H9 (cell line): ENCODE data around the gene TRIO. TPM values are rescaled to one million over a fixed set of nuclear protein-coding genes. Genes with fewer than 3 reads are reported as not detected.

Experiments
- DNase-seq: peaks from one replicate; pipeline ENCODE4 v3.0.0-alpha.2; 2017
- H2AFZ ChIP-seq: one replicate; pipeline ENCODE4 v1.6.1; 2013; ENCODE audit warnings: mild to moderate bottlenecking, low read length, control low read depth, moderate library complexity
- H2AK5ac ChIP-seq: 2 replicates; pipeline ENCODE4 v1.6.1; 2013; ENCODE audit warnings: low read length, control low read depth, mixed read lengths; ENCODE audit not compliant: insufficient read length
- H2BK120ac ChIP-seq: one replicate; pipeline ENCODE4 v1.6.1; 2013; ENCODE audit warnings: low read depth, mild to moderate bottlenecking, low read length, control low read depth, inconsistent platforms; ENCODE audit not compliant: poor library complexity, severe bottlenecking
- H2BK12ac ChIP-seq: 2 replicates; pipeline ENCODE4 v1.6.1; 2013; ENCODE audit warnings: low read length, control low read depth, mixed read lengths, low read depth; ENCODE audit not compliant: insufficient read length
- H2BK15ac ChIP-seq: 2 replicates; pipeline ENCODE4 v1.6.1; 2013; ENCODE audit warnings: low read depth, low read length, control low read depth
- H2BK20ac ChIP-seq: one replicate; pipeline ENCODE4 v1.6.1; 2013; ENCODE audit warnings: low read depth, mild to moderate bottlenecking, low read length, control low read depth, inconsistent platforms; ENCODE audit not compliant: poor library complexity, severe bottlenecking
- H2BK5ac ChIP-seq: 2 replicates; pipeline ENCODE4 v1.6.1; 2013; ENCODE audit warnings: low read length, control low read depth, mixed read lengths; ENCODE audit not compliant: insufficient read length
- H3K14ac ChIP-seq: 2 replicates; pipeline ENCODE4 v1.6.1; 2013; ENCODE audit warnings: low read length, control low read depth; ENCODE audit not compliant: insufficient read depth
- H3K18ac ChIP-seq: 2 replicates; pipeline ENCODE4 v1.6.1; 2013; ENCODE audit warnings: low read depth, mild to moderate bottlenecking, mixed read lengths, low read length, control low read depth; ENCODE audit not compliant: insufficient read length
- H3K23ac ChIP-seq: 2 replicates; pipeline ENCODE4 v1.6.1; 2013; ENCODE audit warnings: low read length, control low read depth, mixed read lengths, low read depth; ENCODE audit not compliant: insufficient read length
- H3K23me2 ChIP-seq: 2 replicates; pipeline ENCODE4 v1.6.1; 2013; ENCODE audit warnings: low read depth, mild to moderate bottlenecking, mixed read lengths, low read length, control low read depth; ENCODE audit not compliant: insufficient read length, poor library complexity, severe bottlenecking
- H3K27ac ChIP-seq: 2 replicates; pipeline ENCODE4 v1.5.1; 2013; ENCODE audit warnings: low read length, control low read depth, mixed read lengths, low read depth; ENCODE audit not compliant: insufficient read length
- H3K27me3 ChIP-seq: 2 replicates; pipeline ENCODE4 v1.6.1; 2013; ENCODE audit warnings: low read length, control low read depth, inconsistent platforms; ENCODE audit not compliant: insufficient read depth
- H3K4ac ChIP-seq: 2 replicates; pipeline ENCODE4 v1.6.1; 2013; ENCODE audit warnings: low read depth, mild to moderate bottlenecking, control low read depth, inconsistent platforms, low read length, moderate library complexity
- H3K4me1 ChIP-seq: 2 replicates; pipeline ENCODE4 v1.6.1; 2013; ENCODE audit warnings: low read length, control low read depth, inconsistent platforms; ENCODE audit not compliant: insufficient read depth
- H3K4me2 ChIP-seq: 2 replicates; pipeline ENCODE4 v1.6.1; 2013; ENCODE audit warnings: low read length, control low read depth, mixed read lengths; ENCODE audit not compliant: insufficient read length, insufficient read depth
- H3K56ac ChIP-seq: 2 replicates; pipeline ENCODE4 v1.6.1; 2013; ENCODE audit warnings: low read depth, mild to moderate bottlenecking, mixed read lengths, low read length, control low read depth; ENCODE audit not compliant: insufficient read length
- H3K79me1 ChIP-seq: 2 replicates; pipeline ENCODE4 v1.6.1; 2013; ENCODE audit warnings: low read depth, mild to moderate bottlenecking, moderate library complexity, low read length, control low read depth, inconsistent platforms; ENCODE audit not compliant: insufficient read depth, poor library complexity, severe bottlenecking
- H3K79me2 ChIP-seq: 2 replicates; pipeline ENCODE4 v1.6.1; 2013; ENCODE audit warnings: low read length, control low read depth, inconsistent platforms; ENCODE audit not compliant: insufficient read depth
- H3K9ac ChIP-seq: 2 replicates; pipeline ENCODE4 v1.6.1; 2013; ENCODE audit warnings: low read length, control low read depth, mixed read lengths; ENCODE audit not compliant: insufficient read length; ENCODE audit errors: extremely low read depth
- H3K9me3 ChIP-seq: one replicate; pipeline ENCODE4 v1.6.1; 2013; ENCODE audit warnings: low read depth, low read length, inconsistent platforms; ENCODE audit not compliant: control insufficient read depth
- H3T11ph ChIP-seq: one replicate; pipeline ENCODE4 v1.6.1; 2013; ENCODE audit warnings: mild to moderate bottlenecking, low read length, control low read depth, inconsistent platforms
- H4K20me1 ChIP-seq: one replicate; pipeline ENCODE4 v1.6.1; 2013; ENCODE audit not compliant: control insufficient read depth, insufficient read length, insufficient read depth
- H4K5ac ChIP-seq: 2 replicates; pipeline ENCODE4 v1.6.1; 2013; ENCODE audit warnings: low read depth, mild to moderate bottlenecking, mixed read lengths, low read length, control low read depth; ENCODE audit not compliant: insufficient read length
- H4K8ac ChIP-seq: replicated peaks from 2 replicates; pipeline ENCODE4 v1.6.1; 2013; ENCODE audit warnings: low read length, control low read depth, mixed read lengths, low read depth; ENCODE audit not compliant: insufficient read length
- H4K91ac ChIP-seq: 2 replicates; pipeline ENCODE4 v1.6.1; 2013; ENCODE audit warnings: low read depth, mild to moderate bottlenecking, moderate library complexity, mixed read lengths, low read length, control low read depth; ENCODE audit not compliant: insufficient read length
- H3K27ac Mint-ChIP-seq, 3 experiments: 2 replicates in 2 of 3; 3 replicates in 1 of 3; pipeline ENCODE4 v1.8.0; 2020 to 2021; ENCODE audit warnings: mixed read lengths in 3 of 3, mild to moderate bottlenecking in 1 of 3, moderate library complexity in 1 of 3
- H3K27me3 Mint-ChIP-seq: 2 replicates; pipeline ENCODE4 v1.8.0; 2021; ENCODE audit warnings: low read depth, mild to moderate bottlenecking, moderate library complexity, mixed read lengths
- H3K36me3 Mint-ChIP-seq, 3 experiments: 2 replicates in 2 of 3; 3 replicates in 1 of 3; pipeline ENCODE4 v1.8.0; 2020 to 2021; ENCODE audit warnings: low read depth in 3 of 3, mixed read lengths in 3 of 3; ENCODE audit not compliant: insufficient read depth in 1 of 3
- H3K4me1 Mint-ChIP-seq, 2 experiments: 2 replicates each; pipeline ENCODE4 v1.8.0; 2020; ENCODE audit warnings: mixed read lengths in 2 of 2
- H3K4me3 Mint-ChIP-seq, 2 experiments: 2 replicates in 1 of 2; 3 replicates in 1 of 2; pipeline ENCODE4 v1.8.0; 2020 to 2021; ENCODE audit warnings: mild to moderate bottlenecking in 2 of 2, mixed read lengths in 2 of 2, moderate library complexity in 1 of 2
- H3K9me3 Mint-ChIP-seq, 2 experiments: 2 replicates in 1 of 2; 3 replicates in 1 of 2; pipeline ENCODE4 v1.8.0; 2020; ENCODE audit warnings: mild to moderate bottlenecking in 2 of 2, mixed read lengths in 2 of 2, moderate library complexity in 1 of 2
- CTCF ChIP-seq: fragments of 200-600 bp; sonication (generic); conservative IDR thresholded peaks from 3 replicates; pipeline ENCODE4 v1.8.0; 2021; ENCODE audit warnings: antibody characterized with exemption, mild to moderate bottlenecking
- WGBS: extraction: QIAGEN DNeasy Blood & Tissue Kit; methylation state at CpG from one replicate; pipeline ENCODE4 v1.1.7; 2013; ENCODE audit warnings: missing lambda C conversion rate, low lambda C conversion rate, mixed read lengths; ENCODE audit not compliant: insufficient read length; ENCODE audit errors: extremely low coverage; 5-methylcytosine and 5-hydroxymethylcytosine counted together
- total RNA-seq: library from RNA; stranded (reverse); gene quantifications from 2 replicates; pipeline ENCODE4 v1.2.1, GENCODE V29; 2021

Gene TRIO
- total RNA-seq, 1 experiment from 2014 or later = 87.8 TPM

DNA sequence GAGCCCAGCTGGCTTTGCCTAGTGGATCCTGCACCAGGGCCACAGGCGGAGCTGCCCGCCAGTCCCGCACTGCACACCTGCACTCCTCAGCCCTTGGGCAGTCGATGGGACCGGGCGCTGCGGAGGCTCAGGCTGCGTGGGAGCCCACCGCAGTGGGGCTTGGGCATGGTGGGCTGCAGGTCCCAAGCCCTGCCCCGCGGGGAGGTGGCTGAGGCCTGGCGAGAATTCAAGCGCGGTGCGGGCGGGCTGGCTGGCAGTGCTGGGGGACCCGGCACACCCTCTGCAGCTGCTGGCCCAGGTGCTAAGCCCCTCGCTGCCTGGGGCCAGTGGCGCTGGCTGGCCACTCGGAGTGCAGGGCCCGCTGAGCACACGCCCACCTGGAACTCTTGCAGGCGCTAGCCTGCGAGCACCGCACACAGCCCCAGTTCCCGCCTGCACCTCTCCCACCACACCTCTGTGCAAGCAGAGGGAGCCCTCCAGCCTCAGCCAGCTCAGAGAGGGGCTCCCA is 312.7 kb downstream of the TRIO start:
- H3K36me3 Mint-ChIP-seq = peaks cover 28 to 44% (median 36%) of the 10 kb centered on the region in 3 experiments

More for the DNA sequence above, 312.7 kb downstream of the TRIO start:
- Histone ChIP-seq H2BK12ac (no peak overlapping the region), H3K79me2 (no peaks in the 10 kb centered on the region), H3K23me2 (no peaks in the 10 kb centered on the region), H2BK5ac (no peak overlapping the region), H3K4me1 (peaks cover 5% of the 10 kb centered on the region; the same call in 1 of the 2 replicates), H3K4ac (no peak overlapping the region), H2AK5ac (no peak overlapping the region), H2BK120ac (no peak overlapping the region), H3K23ac (no peak overlapping the region), H3K18ac (no peak overlapping the region), H4K5ac (no peak overlapping the region), H3K9ac (no peak overlapping the region), H4K91ac (no peak overlapping the region), H2BK15ac (no peak overlapping the region), H3K27ac (no peak overlapping the region), H3T11ph (no peak overlapping the region), H3K27me3 (no peaks in the 10 kb centered on the region), H2BK20ac (no peak overlapping the region), H3K14ac (no peak overlapping the region), H4K20me1 (no peaks in the 10 kb centered on the region), H2AFZ (no peak overlapping the region), H3K9me3 (no peaks in the 10 kb centered on the region), H3K4me2 (no peak overlapping the region), H3K56ac (no peak overlapping the region), H4K8ac (no peak overlapping the region), H3K79me1 (no peaks in the 10 kb centered on the region)
- Mint-ChIP-seq H3K4me3 (no peak overlapping the region), H3K27me3 (no peaks in the 10 kb centered on the region), H3K4me1 (peaks cover 14 to 15% of the 10 kb centered on the region in 2 experiments), H3K27ac (no peak overlapping the region), H3K9me3 (peaks cover 9 to 12% of the 10 kb centered on the region in 2 experiments)
- DNase-seq = no peak
- TF ChIP-seq CTCF = no peak
- WGBS = no CpG with 5 or more reads among the region's 26 CpGs
